Cardiac muscle cell (in vitro differentiated cells and primary cell): ENCODE results near the gene MRPL44. TPM values are rescaled to one million over a fixed set of nuclear protein-coding genes. Genes with fewer than 3 reads are reported as not detected.

Source experiments
- DNase-seq, 2 donors: peaks; one replicate each; pipeline versions ENCODE4 v3.0.0 to v3.0.0-alpha.2; 2010 to 2017; ENCODE audit warnings: low read depth in 1 of 2, low spot score in 1 of 2
- H3K27ac ChIP-seq: fragments of 200-600 bp; sonication (generic); 2 replicates; pipeline ENCODE4 v1.5.1; 2016
- H3K27me3 ChIP-seq: fragments of 200-600 bp; sonication (generic); 2 replicates; pipeline ENCODE4 v1.6.0; 2016; ENCODE audit warnings: control low read depth
- H3K36me3 ChIP-seq: fragments of 200-600 bp; sonication (generic); 2 replicates; pipeline ENCODE4 v1.5.1; 2016; ENCODE audit warnings: control low read depth
- H3K4me1 ChIP-seq: fragments of 200-600 bp; sonication (generic); 2 replicates; pipeline ENCODE4 v1.8.1; 2017; ENCODE audit warnings: low read depth, mild to moderate bottlenecking, mixed run types
- H3K4me3 ChIP-seq: fragments of 200-600 bp; sonication (generic); 2 replicates; pipeline ENCODE4 v1.5.1; 2016; ENCODE audit warnings: mild to moderate bottlenecking
- H3K9me3 ChIP-seq: fragments of 200-600 bp; sonication (generic); 2 replicates; pipeline ENCODE4 v1.5.1; 2017; ENCODE audit warnings: low read depth, mild to moderate bottlenecking, control low read depth
- CTCF ChIP-seq: IDR thresholded peaks from 2 replicates; pipeline ENCODE4 v1.5.1; 2012; ENCODE audit warnings: low read depth, mild to moderate bottlenecking, low read length
- polyA plus RNA-seq: library from polyadenylated mRNA; unstranded; fragments of >200 nt; fragmentation: Nextera tagmentation; extraction: Ambion mirVana; gene quantifications from 2 replicates; pipeline ENCODE4 v1.2.1, GENCODE V29; 2016
- total RNA-seq: library from RNA; depleted of rRNA; stranded (reverse); fragments of >200 nt; gene quantifications from 2 replicates; pipeline ENCODE4 v1.2.3, GENCODE V29; 2016

The MRPL44 gene
- total and polyA plus RNA-seq, 2 experiments from 2014 or later: 31.5 to 35.3 TPM

GRCh38 chr2:223970343-223971128 lies 13.3 kb downstream of the MRPL44 start:
- DNase-seq: peak; percentile 66 to 77
- peak; percentile 88 for TF ChIP-seq CTCF

GRCh38 chr2:223971731-223972130 lies 14.5 kb downstream of the MRPL44 start:
- Histone ChIP-seq H3K36me3 (peaks cover 12% of the 10 kb centered on the region), H3K9me3 (no peaks in the 10 kb centered on the region), H3K27ac (no peak overlapping the region), H3K4me3 (no peak overlapping the region), H3K4me1 (peaks cover 4% of the 10 kb centered on the region), H3K27me3 (no peaks in the 10 kb centered on the region)
- no peak for DNase-seq
- TF ChIP-seq CTCF: no peak

More at GRCh38 chr2:223970343-223971128, 13.3 kb downstream of the MRPL44 start:
- no peaks in the 10 kb centered on the region for H3K9me3 ChIP-seq
- no peaks in the 10 kb centered on the region for H3K27me3 ChIP-seq
- H3K36me3 ChIP-seq: peaks cover 18% of the 10 kb centered on the region
- peaks cover 4% of the 10 kb centered on the region for H3K4me1 ChIP-seq
- no peak overlapping the region for H3K4me3 ChIP-seq
- H3K27ac ChIP-seq: no peak overlapping the region

GRCh38 chr2:223972656-223973102 lies 15.4 kb downstream of the MRPL44 start:
- no peak overlapping the region for H3K4me3 ChIP-seq
- H3K27me3 ChIP-seq: no peaks in the 10 kb centered on the region
- peaks cover 4% of the 10 kb centered on the region for H3K4me1 ChIP-seq
- H3K27ac ChIP-seq: no peak overlapping the region
- peak in 1 of 2 donors; percentile 70 for DNase-seq
- TF ChIP-seq CTCF: no peak
- no peaks in the 10 kb centered on the region for H3K9me3 ChIP-seq
- peaks cover 2% of the 10 kb centered on the region for H3K36me3 ChIP-seq

- Histone ChIP-seq H3K27me3 (no peaks in the 10 kb centered on the region), H3K27ac (no peak overlapping the region), H3K36me3 (no peaks in the 10 kb centered on the region), H3K4me1 (peaks cover 4% of the 10 kb centered on the region), H3K4me3 (no peak overlapping the region), H3K9me3 (no peaks in the 10 kb centered on the region)
- no peak for TF ChIP-seq CTCF
- DNase-seq: no peak
Observed at GRCh38 chr2:223973606-223974005, 16.3 kb downstream of the MRPL44 start.

GRCh38 chr2:223976635-223977226 lies 19.5 kb downstream of the MRPL44 start:
- Histone ChIP-seq H3K9me3 (no peaks in the 10 kb centered on the region), H3K27ac (no peak overlapping the region), H3K4me1 (peaks cover 4% of the 10 kb centered on the region), H3K27me3 (no peaks in the 10 kb centered on the region), H3K4me3 (no peak overlapping the region), H3K36me3 (no peaks in the 10 kb centered on the region)
- TF ChIP-seq CTCF: no peak
- DNase-seq: peak in 1 of 2 donors; percentile 50
